GM19463 (cell line): Measurements from ENCODE around the gene CACNA1F.

Experiments used
- ATAC-seq: cut with Tn5 transposase; IDR thresholded peaks from one replicate; pipeline ENCODE4 v1.9.1; 2021; ENCODE audit warnings: mild to moderate bottlenecking, moderate library complexity; ENCODE audit not compliant: unreplicated experiment

CACNA1F gene

DNA sequence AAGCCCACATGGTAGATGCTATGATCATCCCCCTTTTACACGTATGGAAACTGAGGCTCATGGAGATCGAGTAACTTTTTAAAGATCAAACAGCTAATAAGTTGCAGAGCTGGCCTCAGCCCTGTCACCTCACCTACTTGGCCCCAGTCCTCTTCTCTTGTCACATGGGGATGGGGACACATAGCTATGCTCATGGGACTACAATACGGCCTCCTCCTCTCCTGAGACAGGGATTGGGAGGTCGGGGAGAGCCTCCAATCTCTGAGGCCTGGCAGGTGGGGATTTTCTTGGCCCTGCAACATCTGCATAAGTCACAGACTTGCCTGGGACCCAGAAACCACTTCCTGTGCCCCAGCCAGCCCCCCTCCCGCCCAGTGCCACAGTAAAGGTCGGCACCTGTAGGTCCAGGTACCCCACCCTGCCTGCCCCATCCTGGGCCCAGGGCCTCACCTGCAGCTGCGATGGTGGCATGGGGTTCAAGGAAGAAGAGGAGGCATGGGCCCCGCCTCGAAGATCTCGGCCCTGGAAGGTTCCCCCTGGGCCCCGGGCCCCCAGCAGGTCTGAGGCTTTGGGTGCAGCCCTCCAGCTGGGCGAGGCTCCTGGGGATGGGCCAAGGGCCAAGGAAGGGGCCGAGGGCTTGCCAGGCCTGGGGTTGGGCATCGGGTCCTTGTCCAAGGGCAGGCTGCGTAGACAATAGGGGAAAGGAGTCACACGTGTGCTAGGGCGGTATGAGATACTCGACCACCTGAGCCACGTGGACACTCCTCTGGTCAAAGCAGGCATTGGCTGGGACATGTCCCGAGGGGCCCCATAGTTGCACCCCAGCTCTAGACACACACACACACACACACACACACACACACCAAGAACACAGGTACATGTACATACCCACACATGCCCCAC lies 25.0 kb upstream of the CACNA1F start:
- no peak for ATAC-seq

DNA sequence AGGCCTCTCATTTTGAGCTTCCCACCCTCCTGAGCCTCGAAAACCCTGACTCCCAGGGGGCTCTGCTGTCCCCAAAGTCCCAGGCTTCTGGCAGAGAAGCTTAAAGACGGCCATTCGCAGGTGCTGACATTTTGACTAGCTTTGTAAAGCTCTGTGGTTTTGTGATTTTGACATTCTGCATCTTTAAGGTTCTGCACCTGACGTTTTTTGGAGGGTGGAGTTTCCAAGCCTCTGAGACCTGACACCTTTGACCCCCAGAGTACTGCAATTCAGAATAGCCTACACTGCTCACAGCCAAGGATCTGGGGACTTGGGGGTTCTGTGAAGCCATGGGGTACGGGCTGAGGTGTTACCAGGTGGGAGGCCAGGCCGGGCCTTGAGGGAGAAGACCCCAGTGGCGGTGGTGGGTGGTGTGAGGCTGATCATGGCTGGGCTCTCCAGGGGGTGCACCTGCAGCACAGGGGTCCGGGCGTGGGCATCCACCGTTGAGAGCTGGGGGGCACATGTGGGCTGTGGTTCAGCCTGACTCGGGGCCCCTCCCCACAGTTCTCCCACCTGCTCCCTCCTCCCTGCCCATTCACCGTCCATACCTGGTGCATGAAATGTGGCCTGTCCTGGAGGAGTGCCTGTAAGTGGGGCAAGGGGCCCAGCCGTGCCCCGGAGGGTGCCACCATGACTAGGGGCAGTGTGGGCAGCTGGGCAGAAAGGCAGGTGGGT lies 24.1 kb upstream of the CACNA1F start:
- ATAC-seq, result no peak

DNA sequence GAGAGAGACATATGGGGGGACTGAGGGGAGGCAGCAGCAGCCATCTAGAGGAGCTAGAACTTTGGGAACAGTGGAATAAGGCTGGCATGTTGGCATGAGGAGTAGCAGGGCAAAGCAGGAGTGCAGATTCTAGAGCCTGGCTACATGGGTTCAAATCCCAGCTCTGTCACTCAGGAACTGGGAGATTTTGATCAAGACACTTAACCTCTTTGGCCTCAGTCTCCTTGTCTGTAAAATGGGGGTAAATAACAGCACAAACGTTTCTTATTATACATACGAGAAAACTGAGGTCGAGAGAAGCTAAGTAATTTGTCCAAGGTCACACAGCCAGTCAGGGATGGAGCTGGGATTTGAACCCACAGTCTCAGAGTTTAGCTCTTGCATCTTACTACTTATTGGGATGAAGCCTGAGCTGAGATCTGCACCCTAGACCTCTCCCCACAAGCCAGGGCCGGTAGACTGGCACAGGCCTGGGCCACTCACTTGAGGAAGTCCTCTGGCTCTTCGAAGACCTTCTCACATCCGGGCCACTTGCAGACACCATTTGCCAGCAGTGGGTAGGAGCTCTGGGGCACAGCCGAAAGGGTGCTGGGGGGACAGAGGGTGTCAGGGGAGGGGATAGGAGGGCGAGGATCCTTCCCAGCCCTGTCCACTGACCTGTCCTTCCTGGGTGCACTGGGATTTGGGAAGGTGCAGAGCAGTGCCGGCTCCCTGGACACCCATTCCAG lies 23.3 kb upstream of the CACNA1F start:
- no peak for ATAC-seq

DNA sequence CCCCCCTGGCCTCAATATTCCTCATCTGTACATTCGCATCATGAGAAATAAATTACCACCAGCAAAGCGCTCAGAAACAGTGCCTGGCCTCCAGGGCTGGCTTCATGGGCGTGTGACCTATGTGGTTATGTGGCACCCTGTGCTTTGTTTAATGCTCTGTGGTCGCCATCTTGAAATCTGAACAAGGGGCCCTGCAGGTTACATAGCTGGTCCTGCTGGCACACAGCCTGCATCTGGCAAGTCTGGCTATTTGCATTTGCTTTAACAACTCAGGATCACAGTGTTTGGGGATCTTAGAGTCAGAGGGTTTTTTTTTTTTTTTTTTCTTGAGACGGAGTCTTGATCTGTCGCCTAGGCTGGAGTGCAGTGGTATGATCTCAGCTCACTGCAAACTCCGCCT lies 21.5 kb upstream of the CACNA1F start:
- ATAC-seq, result no peak

DNA sequence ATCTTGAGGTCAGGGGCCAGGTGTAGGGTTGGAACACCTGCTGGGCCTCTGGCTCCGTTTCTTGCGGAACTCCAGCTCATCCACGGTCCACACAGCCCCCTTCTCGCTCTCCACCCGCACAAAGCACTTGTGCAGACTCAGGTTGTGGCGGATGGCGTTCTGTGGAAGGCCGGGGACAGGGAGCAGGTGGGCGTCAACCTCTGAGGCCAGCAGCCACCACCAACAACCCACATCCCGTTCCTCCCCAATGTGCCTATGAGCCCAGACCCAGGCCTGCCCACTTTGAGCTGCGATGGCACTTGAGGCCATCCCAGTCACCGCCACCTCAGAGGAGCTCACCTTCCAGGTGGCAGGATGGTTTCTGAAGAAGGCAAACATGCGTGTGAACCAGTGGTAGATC lies 18.2 kb upstream of the CACNA1F start:
- ATAC-seq, result no peak

DNA sequence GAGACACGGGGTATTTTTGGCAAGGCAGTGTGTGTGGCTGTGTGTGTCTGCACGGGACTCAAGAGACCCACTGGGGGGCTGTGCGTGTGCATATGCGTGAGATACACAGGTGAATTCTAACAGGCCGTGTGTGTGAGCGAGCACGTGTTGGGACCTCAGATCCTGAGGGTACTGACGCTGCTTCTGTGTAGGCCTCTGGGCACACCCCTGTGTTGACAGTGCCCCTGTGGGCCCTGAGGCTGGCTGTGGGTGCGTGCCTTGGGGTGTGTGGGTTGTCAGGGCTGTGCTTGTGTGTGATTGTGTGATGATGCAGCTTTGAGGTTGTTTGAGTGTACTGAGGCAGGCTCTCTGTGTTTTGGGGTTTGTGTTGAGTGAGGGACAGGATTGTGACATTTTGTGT lies 17.4 kb upstream of the CACNA1F start:
- no peak for ATAC-seq

DNA sequence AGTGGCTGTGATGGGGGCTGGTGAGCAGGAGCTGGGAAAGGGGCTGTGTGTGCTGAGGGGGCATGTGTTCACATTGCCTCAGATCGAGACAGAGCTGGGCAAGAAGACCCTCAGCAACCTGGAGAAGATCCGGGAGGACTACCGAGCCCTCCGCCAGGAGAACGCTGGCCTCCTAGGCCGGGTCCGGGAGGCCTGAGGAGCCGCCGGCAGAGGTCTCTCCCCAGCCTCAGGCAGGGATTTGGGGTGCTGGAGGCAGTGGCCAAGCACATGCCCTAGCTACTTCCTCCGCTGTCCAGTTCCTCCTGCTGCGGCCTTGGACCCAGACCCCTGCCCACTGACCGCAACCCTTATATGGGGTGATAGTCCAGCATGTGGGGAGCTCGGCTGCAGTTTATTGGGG lies 16.9 kb upstream of the CACNA1F start:
- no peak for ATAC-seq

DNA sequence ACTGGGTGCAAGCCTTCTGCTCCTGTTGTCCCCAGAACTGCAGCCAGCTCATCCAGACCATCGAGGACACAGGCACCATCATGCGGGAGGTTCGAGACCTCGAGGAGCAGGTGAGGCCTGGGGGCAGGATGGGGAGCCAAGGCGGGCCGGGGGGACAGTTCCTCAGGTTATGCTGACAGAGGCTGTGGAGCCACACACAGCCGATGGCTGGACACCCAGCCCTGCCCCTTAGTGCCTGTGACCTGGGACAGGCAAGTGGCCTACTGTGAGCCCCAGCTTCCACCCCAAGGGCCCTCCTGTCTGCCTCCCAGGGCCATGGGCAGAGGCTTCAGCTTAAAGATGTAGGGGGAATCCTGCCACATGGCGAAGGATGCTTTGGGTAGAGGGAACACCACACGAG lies 16.5 kb upstream of the CACNA1F start:
- no peak for ATAC-seq

DNA sequence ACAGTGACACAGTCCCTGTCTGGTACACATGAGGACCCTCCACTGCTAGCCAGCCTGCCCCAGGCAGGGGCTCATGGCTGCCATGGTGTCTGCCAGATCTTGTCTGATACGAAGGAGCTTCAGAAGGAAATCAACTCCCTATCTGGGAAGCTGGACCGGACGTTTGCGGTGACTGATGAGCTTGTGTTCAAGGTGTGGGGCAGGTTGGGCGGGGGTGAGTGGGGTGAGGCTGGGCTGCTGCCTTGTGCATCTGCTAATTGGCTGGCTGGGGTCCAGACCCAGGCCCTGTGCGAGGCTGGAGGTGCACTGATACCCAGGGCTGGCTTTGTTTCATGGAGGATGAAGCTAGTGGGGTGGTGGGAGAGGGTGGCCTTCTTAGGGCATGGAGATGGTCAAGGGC lies 15.9 kb upstream of the CACNA1F start:
- ATAC-seq, result no peak

DNA sequence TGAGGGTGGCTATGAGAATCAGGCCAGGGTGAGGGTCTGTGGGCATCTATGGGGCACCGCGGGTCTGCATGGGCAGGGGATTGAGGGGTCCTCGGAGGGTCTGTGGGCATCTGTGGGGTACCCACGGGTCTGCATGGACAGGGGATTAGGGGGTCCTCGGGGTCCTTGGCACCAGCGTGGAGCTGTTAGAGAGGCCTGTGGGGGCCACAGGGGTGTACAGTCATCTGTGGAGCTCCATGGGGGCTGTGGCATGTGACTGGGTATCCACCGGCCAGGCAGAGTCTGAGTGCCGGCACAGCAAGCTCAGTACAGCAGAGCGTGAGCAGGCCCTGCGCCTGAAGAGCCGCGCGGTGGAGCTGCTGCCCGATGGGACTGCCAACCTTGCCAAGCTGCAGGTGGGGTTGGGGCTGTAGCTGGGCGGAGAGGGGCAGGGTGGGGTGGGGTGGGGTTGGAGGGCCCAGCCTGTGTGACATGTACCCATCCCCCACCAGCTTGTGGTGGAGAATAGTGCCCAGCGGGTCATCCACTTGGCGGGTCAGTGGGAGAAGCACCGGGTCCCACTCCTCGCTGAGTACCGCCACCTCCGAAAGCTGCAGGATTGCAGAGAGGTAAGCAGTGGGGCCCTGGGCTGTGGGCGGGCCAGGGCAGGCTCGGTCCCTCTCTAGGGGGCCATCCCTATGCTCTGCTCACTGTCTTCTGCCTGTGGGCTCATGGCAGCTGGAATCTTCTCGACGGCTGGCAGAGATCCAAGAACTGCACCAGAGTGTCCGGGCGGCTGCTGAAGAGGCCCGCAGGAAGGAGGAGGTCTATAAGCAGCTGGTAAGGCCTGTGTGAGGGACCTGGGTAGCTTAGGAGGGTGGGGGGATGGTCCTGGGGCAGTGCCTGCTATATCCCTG lies 15.0 kb upstream of the CACNA1F start:
- no peak for ATAC-seq

DNA sequence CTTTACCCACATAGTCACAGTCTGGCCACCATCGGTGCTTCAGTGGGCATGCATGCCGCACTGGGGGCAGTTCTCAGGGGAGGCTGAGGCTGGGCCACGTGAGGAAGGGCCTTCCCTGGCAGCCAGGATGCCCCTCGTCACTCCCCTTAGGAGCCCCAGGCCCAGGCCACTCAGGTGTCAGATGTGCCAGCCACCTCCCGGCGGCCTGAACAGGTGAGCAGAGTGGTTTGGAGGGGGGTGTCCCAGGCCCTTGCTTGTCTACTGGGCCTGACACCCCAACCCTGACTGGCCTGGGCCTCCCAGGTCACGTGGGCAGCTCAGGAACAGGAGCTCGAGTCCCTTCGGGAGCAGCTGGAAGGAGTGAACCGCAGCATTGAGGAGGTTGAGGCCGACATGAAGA lies 14.2 kb upstream of the CACNA1F start:
- no peak for ATAC-seq

DNA sequence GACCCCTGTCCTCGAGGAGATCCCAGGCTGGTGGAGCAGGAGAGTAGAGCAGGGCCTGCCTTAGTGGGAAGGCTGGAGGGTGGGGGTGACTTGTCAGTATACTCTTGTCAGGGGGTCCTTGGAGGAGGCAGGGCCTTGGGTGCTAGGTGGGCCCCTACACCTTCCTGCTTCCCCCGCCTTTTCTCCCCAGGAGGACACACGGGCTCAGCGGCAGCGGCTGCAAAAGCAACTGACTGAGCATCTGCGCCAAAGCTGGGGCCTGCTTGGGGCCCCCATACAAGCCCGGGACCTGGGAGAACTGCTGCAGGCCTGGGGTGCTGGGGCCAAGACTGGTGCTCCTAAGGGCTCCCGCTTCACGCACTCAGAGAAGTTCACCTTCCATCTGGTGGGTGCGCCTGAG lies 13.4 kb upstream of the CACNA1F start:
- ATAC-seq, result no peak

DNA sequence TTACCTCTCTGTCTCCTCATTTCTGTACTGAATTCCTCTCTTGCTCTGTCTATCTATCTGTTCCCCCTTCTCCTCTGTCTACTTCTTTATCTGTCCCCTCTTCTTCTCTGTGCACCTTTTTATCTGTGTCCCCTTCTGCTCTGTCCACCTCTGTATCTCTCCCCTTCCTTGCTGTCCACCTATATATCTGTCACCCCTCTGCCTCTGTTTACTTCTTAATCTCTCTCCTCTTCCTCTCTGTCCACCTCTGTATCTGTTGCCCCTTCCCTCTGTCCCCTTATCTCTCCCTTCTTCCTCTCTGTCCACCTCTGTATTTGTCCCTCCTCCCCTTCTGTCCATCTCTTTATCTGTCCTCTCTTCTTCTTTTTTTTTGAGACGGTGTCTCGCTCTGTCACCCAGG lies 11.1 kb upstream of the CACNA1F start:
- no peak for ATAC-seq

DNA sequence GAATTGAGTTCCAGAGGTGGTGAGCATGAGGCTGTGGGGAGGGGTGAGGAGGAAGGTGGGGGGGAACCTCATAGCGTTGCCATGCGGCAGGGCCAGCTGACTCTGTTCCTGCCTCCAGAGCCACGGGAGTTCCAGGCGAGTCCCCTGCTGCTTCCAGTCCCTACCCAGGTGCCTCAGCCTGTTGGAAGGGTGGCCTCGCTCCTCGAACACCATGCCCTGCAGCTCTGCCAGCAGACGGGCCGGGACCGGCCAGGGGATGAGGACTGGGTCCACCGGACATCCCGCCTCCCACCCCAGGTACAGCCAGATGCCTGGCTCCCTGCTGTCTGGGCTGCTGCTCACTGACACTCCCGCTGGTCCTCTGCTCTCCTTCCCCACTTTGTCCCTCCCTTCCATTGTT lies 10.0 kb upstream of the CACNA1F start:
- no peak for ATAC-seq

DNA sequence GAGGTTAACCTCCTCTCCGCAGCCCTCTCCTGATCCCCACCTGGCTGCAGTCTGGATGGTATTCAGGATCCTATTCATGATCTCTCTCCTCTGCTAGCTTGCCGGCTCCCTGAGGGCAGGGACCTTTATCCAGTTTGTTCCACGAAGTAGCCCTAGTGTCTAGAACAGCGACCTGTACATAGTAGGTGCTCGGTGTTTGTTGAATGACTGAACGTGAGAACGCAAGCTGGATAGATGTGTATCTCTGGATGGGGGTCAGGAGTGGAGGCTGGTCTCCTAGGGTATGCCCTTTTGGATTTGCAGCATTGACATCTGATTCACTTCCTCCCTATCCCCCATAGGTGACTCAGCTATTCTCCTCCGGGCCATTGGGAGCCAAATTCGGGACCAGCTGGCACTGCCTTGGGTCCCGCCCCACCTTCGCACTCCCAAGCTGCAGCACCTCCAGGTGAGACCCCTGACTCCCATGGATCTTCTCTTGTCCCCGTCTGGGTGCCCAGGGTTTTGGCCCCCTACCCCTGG lies 9.5 kb upstream of the CACNA1F start:
- ATAC-seq, result no peak

DNA sequence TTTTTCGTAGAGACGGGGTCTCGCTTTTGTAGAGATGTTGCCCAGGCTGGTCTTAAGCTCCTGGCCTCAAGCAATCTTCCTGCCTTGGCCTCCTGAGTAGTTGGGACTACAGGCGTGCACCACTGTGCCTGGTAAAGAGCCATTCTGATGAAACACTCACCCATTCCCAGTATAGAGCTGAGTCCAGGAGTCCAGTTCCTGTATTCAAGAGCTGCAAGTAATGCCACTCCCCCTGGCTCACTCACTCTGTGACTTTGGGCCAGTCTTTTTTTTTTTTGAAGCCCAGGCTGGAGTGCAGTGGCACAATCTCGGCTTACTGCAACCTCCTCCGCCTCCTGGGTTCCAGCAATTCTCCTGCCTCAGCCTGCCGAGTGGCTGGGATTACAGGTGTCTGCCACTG lies 5.6 kb upstream of the CACNA1F start:
- no peak for ATAC-seq

DNA sequence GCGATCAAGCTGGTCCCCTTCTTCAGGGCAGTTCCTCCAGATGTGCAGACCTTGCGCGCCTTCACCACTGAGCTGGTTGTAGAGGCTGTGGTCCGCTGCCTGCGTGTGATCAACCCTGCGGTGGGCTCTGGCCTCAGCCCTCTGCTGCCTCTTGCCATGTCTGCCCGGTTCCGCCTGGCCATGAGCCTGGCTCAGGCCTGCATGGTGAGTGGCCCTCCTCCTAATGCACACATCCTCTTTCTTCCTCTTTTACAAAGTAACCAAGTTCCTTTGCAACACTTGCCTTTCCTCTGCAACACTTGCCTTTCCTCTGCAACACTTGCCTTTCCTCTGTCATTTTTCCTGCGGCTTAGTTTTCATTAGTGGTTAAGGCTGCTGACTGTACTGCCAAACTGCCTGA lies 3.9 kb upstream of the CACNA1F start:
- ATAC-seq, result no peak

DNA sequence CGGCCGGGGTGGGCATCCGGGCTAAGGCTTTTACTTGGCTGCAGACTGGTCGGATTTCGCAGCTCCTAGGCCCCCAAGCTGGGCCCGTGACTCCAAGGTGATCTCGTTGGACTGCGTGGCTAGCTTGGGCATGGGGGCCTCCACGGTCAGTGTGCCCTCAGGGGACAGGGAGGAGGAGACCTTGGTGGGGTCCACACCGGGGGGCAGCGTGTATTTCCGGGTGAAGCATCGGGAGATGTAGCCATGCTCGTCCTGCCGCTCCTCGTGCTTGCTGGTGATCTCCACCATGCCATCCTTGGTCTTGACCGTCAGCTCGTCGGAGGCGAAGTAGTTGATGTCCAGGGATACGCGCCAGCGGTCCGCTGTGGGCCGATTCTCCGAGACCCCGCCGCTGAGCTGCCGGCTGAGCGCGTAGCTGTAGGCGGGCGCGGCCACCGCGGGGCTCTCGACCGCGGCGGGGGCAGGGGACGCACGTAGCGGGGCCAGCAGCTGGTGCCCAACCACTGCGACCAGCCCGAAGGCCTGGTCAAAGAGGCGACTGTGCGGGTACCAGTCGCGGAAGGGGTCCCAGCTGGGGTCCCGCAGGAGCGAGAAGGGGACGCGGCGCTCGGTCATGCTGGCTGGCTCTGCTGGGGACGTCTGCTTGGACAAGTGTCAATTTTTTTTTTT lies 881 bp upstream of the CACNA1F start:
- ATAC-seq, result no peak

DNA sequence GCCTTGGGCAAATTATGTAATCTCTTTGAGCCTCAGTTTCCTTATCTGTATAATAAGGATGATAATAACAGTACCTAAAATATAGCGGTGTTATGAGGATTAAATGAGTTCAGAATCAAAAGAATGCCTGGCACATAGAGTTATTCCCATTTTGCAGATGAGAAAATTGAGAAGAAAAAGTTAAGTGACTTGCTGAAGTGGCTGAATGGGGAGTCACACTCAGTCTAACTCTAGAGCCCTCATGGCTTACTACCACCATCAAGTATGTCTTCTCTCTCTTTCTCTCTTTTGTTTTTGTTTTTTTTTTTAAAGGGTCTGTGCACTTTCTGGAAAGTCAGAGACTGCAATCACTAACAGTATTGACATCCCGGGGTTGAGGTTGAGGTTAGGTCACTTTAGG lies 615 bp downstream of the CACNA1F start:
- ATAC-seq, result no peak
